ENCODE results near the gene TMEM207. TPM values are rescaled to one million over a fixed set of nuclear protein-coding genes. Genes with fewer than 3 reads are reported as not detected.

Gene TMEM207
- total and polyA plus RNA-seq, 2 of the 8 experiments (the other 6 are each of a cell fraction or from before 2014, with no cell fraction given) = not detected

DNA sequence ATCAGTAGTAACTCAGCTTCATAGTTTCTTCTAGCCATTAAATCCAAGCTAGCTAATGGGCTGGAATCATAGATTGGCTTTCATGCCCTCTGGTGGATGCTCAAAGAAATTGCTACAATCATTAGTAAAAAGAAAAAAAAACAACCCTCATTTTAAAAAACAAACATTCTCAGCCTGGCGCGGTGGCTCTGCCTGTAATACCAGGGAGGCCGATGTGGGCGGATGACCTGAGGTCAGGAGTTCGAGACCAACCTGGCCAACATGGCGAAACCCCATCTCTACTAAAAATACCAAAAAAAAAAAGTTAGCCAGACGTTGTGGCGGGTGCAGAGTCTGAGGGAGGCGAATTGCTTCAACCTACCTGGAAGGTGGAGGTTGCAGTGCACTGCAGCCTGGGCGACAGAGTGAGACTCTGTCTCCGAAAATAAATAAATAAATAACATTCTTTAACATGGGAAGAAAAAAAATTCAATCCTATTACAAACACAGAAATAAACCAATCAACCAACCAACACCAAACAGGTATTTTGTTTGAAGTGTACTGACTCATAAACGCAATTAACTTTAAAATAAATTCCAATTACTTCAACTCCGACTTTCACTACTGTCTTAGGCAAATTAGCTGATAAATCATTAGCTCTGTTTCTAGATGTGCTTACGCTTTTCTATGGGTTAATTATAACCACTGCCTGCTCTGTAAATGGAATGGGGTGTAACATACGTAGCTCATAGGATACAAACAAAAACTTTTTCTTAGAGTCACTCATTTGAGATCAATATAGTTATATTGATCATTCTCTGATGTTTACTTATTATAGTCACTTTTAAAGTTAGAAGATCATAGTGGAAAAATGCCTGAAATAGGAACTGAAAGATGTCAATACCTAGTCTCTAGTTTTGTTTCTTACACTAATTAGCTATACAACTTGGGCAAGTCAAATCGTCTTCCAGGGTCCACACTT lies 24.9 kb downstream of the TMEM207 start (continued):
- peak; percentile 35 for TF ChIP-seq CHD7 (IDR thresholded peaks at IDR 0.05; ENCODE audit: insufficient replicate concordance, low read length)
- no peak for TF ChIP-seq SUZ12 (IDR thresholded peaks at IDR 0.05; ENCODE audit: low read length)
- TF ChIP-seq GTF2F1 (IDR thresholded peaks at IDR 0.05; ENCODE audit: borderline replicate concordance, low read depth, low read length) = no peak
- TF ChIP-seq TAF1 (IDR thresholded peaks at IDR 0.05; ENCODE audit: low read depth, low read length) = no peak
- no peak for TF ChIP-seq CHD2 (IDR thresholded peaks at IDR 0.05; ENCODE audit: low read length)
- TF ChIP-seq SP2 (IDR thresholded peaks at IDR 0.05; ENCODE audit: low read length) = no peak
- 0 out of 2 replicates have a peak, but pooled peaks have one; percentile 20 for TF ChIP-seq POU5F1 (IDR thresholded peaks at IDR 0.05; ENCODE audit: low read depth, low read length)
- no peak for TF ChIP-seq SP4 (IDR thresholded peaks at IDR 0.05; ENCODE audit: low read length)
- TF ChIP-seq RXRA (IDR thresholded peaks at IDR 0.05; ENCODE audit: insufficient read depth, low read depth, low read length) = no peak

All from H1 (cell line).